ENCODE results near the gene FNDC10.

GRCh38 chr1:1618396-1619068, 18.6 kb upstream of the FNDC10 start:
- TF ChIP-seq ZNF8 (CRISPR knock-in tag; IDR thresholded peaks at IDR 0.05) (no peak), TOX (CRISPR knock-in tag; IDR thresholded peaks at IDR 0.05; ENCODE audit: borderline replicate concordance) (no peak), TSHZ2 (CRISPR knock-in tag; IDR thresholded peaks at IDR 0.05) (no peak), ARNTL (CRISPR knock-in tag; IDR thresholded peaks at IDR 0.05; ENCODE audit: borderline replicate concordance, low read depth) (no peak), CREB5 (CRISPR knock-in tag; IDR thresholded peaks at IDR 0.05; ENCODE audit: low read depth) (no peak), PPARA (CRISPR knock-in tag; IDR thresholded peaks at IDR 0.05; ENCODE audit: borderline replicate concordance) (no peak), OSR1 (CRISPR knock-in tag; IDR thresholded peaks at IDR 0.05) (no peak), ZNF70 (CRISPR knock-in tag; IDR thresholded peaks at IDR 0.05) (no peak), ESRRG (CRISPR knock-in tag; IDR thresholded peaks at IDR 0.05) (no peak), ZC3H10 (CRISPR knock-in tag; IDR thresholded peaks at IDR 0.05) (no peak), SNAI2 (CRISPR knock-in tag; IDR thresholded peaks at IDR 0.05) (no peak)
- TF ChIP-seq, protein P1, sequence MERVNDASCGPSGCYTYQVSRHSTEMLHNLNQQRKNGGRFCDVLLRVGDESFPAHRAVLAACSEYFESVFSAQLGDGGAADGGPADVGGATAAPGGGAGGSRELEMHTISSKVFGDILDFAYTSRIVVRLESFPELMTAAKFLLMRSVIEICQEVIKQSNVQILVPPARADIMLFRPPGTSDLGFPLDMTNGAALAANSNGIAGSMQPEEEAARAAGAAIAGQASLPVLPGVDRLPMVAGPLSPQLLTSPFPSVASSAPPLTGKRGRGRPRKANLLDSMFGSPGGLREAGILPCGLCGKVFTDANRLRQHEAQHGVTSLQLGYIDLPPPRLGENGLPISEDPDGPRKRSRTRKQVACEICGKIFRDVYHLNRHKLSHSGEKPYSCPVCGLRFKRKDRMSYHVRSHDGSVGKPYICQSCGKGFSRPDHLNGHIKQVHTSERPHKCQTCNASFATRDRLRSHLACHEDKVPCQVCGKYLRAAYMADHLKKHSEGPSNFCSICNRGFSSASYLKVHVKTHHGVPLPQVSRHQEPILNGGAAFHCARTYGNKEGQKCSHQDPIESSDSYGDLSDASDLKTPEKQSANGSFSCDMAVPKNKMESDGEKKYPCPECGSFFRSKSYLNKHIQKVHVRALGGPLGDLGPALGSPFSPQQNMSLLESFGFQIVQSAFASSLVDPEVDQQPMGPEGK (CRISPR knock-in tag; IDR thresholded peaks at IDR 0.05; ENCODE audit: borderline replicate concordance), result no peak
